HG03520 (cell line): ENCODE data around the gene MAN1C1.

Source experiments
- ATAC-seq: cut with Tn5 transposase; IDR thresholded peaks from one replicate; pipeline ENCODE4 v1.9.1; 2021; ENCODE audit warnings: mild to moderate bottlenecking, moderate library complexity; ENCODE audit not compliant: unreplicated experiment

Gene MAN1C1

DNA sequence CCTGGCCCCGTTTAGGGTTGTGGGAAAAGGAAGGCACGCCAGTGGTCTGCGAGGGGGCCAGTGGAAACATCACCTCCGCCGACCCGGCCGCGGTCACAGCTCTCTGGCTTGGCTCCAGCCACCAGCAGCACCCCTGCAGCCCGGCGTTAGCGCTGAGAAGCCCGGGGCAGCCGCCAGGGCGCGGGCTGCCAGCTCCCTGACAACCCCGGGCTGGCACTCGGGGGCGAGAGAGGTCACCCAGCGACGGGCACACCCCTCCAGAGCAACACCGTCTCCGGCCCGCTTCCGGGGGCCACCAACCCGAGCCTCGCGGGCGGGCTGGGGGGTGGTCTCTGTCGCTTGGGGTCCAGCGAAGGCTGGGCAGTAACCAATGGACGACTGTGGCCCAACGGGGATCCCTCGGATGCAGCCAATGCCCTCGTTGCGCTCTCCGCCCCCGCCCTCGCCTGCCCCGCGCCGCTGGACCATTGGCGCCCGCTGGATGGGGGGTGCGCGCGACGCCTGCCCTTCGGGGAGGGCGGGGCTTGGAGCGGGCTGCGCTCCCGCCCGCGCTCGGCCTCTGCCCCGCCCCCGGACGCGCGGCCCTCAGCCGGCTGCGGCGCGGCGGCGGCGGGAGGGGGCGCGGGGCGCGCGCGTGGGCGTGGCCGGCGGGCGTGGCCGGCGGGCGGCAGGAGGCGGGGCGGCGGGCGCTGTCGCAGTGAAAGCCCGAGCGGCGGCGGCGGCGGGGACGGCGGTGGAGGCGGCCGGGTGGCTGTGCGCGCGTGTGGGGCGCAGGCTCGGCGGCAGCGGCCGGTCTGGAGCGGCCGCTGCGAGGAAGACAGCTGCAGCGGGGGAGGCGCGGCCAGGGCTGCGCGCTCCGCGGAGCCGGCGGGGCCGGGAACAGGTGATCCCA, at the start of gene MAN1C1:
MAN1C1 (plus strand) TSS at position 697 of the 892 bp plus-strand sequence. CDS start 1,007 bp downstream, outside the sequence.
- peak; percentile 51 for ATAC-seq

DNA sequence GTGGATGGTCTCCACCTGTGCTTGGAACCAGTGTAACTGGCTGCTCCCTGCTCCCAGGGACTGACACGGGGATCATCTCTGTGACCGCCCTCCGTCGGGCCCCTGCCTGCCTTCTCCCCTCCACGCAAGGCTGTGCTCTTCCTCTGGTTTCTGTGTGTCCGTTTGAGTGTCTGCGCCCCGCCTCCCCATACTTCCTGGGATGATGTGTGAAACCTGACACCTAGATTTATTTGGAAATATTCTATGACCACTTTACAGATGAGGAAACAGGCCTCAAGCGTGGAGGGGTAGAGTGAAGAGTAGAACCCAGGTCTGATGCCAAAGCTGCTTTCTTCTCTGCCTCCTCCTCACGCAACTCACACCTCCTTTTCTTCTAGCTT, 48.9 kb upstream of the MAN1C1 start:
- ATAC-seq, result no peak

DNA sequence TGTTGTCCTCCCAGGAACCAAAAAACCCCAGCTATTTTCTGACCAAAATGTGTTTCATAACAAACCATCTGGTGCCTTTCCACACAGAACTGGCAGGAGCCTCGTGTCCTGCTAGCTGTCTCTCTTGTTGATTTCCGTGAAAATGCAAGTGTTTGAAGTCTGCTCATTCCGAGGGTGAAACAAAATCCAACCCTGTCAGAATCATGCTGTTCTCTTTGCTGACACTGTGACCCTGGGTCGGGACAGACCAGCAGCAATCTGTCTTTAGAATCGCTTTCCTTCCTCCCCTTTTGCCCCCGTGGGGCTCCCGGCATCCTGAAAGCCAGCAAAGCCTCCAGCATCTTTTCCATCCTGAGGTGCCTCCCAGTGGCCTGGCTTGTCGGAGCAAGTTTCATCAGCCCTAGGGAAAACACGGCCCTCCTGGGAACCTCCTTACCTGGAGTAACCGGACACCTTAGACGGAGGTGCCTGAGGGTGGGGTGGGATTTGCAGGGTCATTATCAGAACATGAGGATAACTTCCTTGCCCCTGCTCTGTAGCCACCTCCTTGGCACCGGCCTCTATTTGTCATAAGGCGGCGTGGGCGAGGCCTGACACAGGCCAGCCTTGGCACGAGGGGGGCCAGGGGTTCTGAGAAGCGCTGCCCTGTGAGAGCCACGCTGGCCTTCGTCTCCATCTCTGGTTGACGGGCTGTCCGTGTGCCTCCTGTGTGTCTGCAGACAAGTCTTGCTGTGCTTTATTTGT, 48.3 kb upstream of the MAN1C1 start:
- no peak for ATAC-seq

DNA sequence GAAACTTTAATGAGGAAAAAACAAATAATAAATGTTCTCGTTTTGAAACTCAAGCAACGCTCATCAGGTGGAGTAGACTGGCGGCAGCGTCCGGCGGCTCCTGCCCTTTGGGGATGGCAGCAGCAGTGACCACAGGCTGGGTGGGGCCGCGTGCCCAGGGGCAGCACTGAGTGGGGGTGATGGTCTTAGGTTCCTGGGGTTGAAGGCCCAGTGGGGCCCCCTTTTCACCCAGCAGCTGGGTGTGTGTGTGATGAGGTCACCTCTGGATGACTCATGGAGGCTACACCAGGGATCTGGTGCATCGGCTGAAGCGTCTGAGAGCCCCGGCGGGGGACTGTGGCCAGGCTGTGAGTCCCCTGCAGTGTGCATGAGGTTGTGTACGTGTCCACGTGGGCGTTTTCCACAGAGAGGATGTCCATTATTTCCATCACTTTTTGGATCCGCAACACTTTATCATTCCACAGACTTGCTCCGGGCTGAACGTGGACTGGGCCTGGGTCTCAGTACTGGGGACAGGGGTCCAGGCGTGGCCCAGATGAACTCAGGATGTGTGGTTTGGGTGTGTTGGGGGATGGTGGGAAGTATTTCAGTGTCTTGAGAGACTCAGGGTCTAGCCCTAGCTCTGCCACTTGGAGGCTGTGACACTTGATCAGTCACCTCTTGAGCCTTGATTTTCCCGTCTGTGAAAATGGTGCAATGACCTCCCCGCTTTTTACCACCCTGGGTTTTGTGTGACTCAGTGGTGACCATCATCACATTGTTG, 47.6 kb upstream of the MAN1C1 start:
- ATAC-seq, result no peak

DNA sequence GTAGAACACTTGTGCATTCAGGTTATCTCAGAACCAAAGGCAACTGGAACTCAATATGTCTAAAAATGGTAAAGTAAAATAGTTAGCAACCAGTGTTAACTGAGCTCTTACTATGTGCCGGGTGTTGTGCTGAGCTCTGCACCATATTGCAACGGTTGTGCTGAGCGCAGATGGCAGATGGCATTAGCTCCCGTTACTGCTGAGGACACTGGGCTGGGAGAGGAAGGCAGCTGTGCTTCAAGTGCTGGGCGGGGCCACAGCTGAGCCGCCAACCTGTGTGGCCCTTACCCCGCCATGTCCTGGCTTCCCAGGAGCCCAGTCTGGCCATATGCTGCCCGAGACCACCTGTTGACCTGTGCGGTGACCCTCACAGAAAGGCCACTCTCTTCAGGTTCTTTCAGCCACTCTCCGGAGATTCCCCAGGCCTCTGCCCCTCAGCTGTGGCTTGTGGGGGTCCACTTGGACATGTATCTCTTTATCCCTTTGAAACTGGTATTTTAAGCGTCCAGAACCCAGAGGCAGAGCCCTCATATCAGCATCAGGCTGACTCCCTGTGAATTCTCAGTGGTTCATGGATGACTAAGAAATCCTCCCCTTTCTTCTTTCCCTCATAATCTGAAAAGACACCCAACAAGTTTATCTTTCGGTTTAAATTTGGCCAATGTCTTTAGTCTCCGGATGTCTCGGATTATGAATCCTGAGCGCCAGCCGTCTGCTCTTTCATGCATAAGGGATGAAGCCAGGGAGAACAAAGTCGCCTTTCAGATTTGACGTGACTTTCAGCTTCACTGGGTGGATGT, 46.8 kb upstream of the MAN1C1 start:
- no peak for ATAC-seq

DNA sequence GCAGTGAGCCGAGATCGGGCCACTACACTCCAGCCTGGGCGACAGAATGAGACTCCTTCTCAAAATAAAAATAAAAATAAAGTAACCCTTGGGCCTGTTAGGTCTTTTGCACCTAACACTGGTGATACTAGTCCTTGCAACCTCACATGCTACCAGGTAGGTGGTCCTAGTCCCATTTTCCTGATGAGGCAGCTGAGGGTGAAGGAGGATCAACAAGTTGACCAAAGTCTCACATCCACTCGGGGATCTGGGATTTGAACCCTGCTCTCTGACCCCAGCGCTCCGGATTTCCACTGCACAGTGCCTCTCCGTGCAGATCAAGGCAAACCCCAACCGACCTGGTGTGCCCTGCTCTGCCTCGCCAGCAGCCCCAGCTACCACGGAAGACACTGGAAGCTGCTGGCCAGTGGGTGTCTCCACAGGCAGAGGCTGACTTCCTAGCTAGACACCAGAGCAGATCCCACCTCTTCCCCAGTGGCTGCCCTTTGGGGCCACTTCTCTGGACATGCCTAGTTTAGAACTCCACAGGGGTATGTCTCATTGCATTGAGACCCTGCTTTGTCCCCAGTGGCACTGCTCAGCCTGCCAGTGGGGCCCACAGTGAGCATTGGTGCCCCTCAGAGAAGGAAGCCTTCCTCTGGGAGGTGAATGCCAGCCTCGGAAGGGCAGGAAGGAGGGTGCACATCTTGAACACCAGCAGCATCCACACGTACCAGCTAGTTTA, 45.6 kb upstream of the MAN1C1 start:
- no peak for ATAC-seq

DNA sequence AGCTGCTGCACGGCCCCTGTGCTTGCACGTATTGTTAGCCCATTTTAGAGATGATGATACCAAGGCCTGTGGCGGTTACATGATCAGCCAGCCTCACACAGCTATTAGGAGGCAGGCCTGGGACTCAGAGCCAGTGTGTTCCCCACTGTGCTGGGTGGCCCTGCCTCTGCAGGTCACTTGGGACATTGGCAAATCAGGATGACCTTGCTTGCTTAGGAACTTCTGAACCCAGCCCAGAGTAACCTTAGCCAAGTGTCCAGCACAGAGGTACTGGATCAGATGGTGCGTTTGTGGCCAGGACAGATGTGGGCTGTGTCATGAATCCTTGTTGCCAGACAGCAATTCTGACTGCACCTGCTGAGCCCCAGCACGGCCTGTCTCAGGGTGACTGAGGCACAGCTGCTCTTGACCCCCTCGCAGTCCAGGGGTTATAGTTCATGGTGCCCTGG, 45.0 kb upstream of the MAN1C1 start:
- no peak for ATAC-seq

DNA sequence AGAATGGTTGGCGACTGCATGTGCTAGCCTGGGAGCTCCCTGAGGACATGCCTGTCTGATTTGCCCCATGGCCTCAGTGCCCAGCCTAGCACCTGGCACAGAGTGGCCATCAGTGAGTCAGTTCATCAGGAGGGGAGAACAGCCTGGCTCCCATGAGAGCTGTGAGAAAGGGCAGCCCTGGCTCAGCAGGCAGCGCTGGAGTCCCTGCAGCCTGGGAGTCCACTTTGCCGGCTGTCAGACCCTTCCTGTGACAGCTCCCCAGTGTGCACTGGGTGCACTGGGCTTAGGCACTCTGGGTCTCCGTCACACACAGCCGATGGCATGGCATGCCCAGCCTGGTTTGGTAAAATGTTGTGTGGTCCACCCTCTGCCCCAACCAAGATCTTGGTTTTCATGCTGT, 44.5 kb upstream of the MAN1C1 start:
- no peak for ATAC-seq

DNA sequence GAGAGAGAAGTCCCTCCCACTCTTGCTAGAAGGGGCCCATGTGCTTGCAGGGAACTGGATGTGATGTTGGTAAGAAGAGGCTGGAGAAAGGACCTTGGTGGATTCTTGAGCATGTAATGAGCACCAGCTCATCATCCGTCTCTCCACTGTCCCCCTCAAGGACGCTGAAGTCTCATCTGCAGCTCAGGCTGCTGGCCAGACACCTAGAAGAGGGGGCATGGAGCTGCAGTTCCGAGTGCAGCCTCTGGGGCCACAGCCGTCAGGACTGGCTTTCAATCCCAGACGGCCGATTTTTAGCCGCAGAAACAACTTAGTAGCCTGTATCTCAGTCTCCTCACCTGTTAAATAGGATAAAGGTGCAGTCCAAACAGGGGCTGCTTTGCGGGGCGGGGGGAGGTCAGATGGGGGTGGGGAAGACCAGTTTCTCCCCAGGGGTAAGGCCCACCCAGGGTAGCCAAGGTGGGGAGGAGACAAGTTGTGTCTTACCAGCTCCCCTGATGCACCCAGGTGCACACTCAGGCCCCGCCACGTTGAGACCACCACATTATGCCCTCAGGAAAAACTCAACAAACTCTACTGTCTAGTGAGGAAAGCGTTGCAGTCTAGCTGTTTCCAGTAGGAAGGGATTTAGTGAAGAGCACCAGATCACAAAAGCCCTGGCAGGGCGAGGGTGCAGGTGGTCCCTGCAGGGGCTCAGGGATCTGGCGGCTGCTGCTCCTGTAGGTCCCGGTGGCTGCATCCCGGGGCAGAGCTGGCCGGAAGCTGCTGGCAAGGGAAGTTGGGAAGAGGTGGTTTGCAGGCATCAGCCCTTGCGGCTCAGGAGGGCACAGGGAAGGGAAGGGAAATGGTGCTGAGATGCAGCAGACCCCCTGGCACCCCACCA, 43.6 kb upstream of the MAN1C1 start:
- no peak for ATAC-seq

DNA sequence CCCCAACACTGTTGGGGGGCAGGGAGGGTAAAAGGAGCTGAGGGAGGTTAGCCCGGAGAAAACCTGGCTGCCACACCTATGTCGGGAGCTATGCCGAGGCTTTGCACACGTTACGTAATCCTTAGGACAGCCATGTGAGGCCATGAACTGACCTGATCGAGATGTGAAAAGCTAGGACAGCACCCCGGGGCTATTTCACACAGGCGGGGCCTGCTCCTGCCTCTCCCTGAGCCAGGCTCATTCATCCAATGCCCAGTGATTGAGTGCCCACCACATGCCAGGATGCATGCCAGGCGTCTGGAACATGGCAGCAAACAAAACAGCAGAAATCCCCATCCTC, 43.0 kb upstream of the MAN1C1 start:
- no peak for ATAC-seq

DNA sequence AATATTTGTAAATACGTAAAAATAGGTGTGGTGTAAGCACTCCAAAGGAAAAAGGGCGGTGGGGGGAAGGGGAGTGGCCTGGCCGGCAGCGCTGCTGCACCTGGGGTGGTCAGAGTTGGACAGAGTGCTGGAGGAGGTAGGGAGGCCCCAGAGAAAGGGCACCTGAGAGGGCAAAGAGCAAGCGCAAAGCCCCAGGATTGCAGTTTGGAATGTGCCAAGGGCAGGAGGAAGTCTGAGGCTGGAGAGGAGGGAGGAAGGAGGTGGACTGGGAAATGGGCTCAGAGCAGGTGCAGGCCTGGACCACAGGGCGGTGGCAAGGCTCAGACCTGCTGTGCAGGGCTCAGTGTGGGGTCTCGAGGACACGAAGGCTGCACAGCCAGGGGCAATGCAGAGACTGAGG, 42.6 kb upstream of the MAN1C1 start:
- ATAC-seq, result no peak

DNA sequence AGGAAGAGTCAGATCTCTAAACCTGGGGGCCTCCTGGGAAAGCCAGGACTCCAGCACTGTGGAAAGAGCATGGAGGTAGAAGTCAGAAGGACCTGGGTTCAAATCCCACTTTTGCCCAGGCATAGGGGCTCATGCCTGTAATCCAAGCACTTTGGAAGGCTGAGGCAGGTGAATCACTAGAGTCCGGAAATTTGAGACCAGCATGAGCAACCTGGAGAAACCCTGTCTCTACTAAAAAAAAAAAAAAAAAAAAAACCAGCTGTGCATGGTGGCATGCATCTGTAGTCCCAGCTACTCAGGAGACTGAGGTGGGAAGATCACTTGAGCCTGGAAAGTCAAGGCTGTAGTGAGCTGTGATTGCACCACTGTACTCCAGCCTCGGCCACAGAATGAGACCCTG, 41.4 kb upstream of the MAN1C1 start:
- ATAC-seq, result no peak

DNA sequence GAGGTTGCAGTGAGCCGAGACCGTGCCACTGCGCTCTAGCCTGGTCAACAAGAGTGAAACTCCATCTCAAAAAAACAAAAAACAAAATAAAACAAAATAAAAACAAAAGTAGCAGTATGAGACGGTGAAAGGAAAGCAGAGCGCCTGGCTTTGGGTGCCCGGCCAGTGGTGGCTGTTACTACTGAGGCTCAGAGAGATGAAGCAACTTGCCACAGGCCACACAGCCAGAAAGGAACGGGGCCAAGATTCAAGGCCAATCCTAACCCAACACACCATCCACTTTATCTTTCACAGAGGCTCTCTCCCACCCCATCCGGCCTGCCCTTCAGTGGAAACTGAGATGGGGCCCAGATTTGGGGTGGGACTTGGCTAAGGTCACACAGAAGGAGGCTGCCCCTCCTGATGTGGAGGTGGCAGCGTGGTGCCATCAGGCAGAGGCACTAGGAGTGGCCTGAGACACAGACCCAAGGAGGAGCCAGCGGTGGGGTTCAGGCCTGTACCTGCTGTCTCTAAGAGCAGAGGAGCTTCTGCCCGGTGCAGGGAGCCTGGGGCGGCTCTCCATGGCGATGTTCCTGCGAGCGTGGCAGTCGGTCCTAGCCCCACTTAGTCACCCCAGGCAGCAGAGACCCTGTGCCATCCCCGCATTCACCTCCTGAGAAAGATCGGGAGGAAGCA, 40.0 kb upstream of the MAN1C1 start:
- no peak for ATAC-seq

DNA sequence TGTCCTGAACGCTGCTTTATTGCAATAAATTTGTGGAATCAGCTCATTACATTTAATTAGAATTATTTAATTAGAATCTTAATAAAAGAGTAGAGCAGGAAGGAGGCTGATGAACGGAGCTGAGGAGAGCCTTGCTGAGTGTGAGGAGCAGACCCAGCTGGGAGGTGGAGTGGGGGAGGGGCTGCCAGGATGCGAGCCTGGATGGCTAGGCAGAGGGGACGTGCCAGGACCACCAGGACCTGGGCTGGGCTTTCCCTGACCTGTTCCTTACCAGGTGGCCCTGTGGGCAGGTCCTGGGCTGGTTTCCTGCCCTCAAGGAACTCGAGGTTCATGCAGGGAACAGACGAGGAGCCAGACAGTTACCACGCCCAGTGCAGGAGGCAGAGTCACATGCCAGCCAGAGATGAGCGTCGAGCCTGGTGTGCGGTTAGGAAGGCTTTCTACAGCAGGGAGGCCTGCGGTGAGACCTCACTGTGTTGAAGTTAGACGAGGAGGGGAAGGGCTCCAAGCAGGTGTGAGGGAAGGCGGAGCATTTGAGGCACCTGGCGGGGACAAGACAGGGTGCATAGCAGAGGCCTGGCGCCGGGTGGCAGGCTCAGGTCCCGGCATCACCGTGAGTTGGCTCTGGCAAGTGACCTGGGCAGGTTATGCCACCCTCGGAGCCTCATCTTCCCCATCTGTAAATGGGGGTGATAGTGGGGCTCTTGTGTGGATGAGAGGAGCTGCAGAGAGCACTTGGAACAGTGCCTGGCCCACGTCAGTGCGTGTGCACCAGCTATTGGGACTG, 39.3 kb upstream of the MAN1C1 start:
- ATAC-seq, result no peak

DNA sequence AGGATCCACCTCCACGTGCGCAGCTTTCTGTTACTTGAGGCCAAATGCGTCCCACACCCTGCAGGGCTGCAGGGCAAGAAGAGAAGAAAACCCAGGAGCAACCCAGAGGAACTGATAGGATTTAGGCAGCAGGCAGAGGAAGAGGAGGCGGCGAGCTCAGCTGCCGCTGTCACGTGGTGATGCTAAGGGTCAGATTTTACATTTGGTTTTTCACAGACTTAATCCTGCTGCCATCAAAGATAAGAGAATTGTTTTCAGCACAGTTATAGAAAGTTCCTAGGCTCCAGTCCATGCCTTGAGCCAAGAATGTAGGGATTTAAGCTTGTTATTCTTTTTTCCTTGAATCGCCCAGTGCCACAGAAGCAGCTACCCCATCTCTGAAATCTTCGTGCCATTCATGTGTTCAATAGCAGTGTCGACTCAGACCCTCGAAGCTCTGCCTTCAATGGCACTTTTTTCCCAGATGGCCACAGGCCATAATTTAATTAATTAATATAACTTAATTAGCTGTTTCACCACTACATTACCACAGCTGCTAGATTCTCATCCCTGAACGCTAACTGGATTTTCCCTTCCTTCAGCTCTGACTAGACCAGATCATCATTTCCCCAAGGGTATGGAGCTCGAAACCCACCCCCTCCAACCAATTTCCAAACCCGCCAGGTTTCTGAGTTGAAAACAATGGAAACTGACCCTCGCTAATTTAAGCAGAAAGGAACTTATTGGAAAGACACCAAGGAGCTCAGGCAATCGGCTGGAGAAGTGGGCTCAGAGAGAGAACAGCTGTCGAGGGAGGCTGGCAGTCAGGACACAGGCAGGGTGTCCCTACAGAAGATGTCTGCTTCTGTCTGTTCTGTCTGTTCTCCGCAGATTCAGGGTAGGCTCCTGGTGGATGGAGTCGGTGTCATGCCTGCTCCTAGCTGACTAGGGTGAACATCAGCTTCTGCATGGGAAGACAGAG, 37.0 kb upstream of the MAN1C1 start:
- ATAC-seq, result no peak

DNA sequence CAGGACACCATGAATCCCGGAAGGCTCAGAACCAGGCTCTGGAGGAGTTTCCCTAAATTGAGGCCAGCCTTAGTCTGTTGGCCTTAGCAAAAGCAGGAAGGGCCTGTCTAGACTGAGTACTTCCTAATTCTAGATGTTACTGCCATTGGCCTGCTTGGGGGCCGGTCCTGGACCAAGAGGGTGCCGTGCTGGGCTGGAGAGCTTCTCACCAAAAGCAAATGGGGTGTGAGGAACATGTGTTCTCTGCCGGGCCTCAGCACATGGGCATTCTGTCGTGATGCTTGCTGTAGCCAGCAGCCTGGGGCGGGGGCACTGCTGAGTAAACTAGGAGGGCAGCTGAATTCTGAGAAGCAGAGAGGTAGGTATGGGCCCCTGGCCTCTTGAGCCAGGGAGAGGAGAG, 35.7 kb upstream of the MAN1C1 start:
- no peak for ATAC-seq

DNA sequence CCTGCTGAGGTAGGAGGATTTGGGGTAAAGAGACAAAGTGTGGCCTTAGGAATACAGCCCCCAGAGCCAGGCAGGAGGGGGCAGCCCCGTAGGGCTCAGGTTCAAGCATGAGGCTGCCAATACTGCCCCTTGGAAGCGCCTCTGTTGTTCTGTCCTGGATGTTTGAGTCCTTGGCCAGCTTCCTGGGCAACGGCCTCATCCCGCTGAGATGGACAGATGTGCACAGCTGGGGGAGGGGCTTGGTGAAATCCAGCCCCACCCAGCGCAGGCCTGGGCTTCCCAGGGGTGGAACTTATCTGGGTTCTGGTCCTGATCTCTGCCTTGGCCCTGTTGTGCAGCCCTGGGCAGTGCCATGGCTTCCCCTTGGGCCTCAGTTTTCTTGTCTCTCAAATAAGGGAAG, 34.8 kb upstream of the MAN1C1 start:
- no peak for ATAC-seq
